ENCODE results near the gene EI24.

DNA sequence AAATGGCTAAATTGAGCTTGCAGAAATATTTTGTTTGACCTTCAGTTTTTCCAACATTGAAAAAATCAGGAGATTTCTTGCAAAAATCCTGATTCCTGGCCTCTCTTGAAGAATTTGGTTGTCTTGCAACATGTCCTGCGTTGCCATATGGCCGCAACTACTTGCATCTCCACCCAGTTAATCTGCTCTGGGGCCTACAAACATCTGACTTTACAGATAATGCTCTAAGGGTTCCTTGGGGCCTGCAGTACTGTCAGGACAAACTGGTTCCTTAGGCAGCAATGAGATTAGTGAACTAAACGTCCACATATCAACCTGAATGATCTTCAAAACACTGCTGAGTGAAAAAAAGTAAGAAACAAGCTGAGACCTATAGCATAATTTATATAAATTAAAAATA, 36.6 kb upstream of the EI24 start:
- TF ChIP-seq, protein P1, sequence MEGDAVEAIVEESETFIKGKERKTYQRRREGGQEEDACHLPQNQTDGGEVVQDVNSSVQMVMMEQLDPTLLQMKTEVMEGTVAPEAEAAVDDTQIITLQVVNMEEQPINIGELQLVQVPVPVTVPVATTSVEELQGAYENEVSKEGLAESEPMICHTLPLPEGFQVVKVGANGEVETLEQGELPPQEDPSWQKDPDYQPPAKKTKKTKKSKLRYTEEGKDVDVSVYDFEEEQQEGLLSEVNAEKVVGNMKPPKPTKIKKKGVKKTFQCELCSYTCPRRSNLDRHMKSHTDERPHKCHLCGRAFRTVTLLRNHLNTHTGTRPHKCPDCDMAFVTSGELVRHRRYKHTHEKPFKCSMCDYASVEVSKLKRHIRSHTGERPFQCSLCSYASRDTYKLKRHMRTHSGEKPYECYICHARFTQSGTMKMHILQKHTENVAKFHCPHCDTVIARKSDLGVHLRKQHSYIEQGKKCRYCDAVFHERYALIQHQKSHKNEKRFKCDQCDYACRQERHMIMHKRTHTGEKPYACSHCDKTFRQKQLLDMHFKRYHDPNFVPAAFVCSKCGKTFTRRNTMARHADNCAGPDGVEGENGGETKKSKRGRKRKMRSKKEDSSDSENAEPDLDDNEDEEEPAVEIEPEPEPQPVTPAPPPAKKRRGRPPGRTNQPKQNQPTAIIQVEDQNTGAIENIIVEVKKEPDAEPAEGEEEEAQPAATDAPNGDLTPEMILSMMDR (IDR thresholded peaks at IDR 0.05) = no peak
- no peak for TF ChIP-seq POLR2A (IDR thresholded peaks at IDR 0.05)
- no peak for TF ChIP-seq POLR2AphosphoS5 (IDR thresholded peaks at IDR 0.05)
